ENCODE data around the gene PRKACA.

DNA sequence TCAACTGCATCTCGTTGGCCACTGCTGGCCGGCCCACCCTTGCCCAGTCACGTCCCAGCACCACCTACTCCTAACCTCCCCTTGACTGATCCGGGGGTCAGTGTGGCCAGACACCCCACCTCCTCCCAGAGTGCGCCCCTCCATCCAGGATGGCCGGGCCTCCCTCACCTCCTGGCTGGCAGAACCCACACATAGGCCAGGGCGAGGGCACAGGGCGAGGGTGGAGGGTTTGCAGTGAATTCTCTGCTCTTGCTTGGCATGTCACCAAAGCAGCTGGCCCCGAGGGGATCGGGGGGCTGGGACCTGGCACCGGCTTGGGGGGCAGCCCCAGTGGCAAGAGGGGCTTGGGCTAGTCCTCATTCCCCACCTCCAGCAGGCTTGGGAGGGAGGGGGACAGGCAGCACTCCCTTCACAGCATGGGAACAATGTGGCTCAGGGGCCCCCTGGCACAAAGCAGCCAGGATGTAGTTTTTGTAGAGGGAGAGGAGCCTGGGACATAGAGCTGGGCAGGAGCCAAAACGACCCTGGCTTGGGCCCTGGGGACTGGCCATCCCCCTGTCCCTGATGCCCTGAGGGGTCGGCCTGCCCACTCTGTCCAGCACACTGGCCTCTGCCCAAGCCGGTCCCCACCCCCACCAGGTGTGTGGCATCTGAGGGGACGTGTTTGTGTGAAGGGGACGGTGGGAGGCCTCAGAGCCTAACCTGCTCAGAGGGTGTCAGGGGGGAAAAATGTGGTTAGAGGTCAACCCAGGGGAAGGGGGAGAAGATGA is 47.3 kb upstream of the PRKACA start:
- TF ChIP-seq, protein P1, sequence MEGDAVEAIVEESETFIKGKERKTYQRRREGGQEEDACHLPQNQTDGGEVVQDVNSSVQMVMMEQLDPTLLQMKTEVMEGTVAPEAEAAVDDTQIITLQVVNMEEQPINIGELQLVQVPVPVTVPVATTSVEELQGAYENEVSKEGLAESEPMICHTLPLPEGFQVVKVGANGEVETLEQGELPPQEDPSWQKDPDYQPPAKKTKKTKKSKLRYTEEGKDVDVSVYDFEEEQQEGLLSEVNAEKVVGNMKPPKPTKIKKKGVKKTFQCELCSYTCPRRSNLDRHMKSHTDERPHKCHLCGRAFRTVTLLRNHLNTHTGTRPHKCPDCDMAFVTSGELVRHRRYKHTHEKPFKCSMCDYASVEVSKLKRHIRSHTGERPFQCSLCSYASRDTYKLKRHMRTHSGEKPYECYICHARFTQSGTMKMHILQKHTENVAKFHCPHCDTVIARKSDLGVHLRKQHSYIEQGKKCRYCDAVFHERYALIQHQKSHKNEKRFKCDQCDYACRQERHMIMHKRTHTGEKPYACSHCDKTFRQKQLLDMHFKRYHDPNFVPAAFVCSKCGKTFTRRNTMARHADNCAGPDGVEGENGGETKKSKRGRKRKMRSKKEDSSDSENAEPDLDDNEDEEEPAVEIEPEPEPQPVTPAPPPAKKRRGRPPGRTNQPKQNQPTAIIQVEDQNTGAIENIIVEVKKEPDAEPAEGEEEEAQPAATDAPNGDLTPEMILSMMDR (IDR thresholded peaks at IDR 0.05) = no peak
- no peak for TF ChIP-seq POLR2A (IDR thresholded peaks at IDR 0.05)
